ENCODE measurements around the gene LAPTM4A. TPM values are rescaled to one million over a fixed set of nuclear protein-coding genes. Genes with fewer than 3 reads are reported as not detected.
A peak's percentile ranks its signal among the peaks of the same experiment; 100 is the strongest.

Gene LAPTM4A
- total and polyA plus RNA-seq, 2 of the 4 experiments (the other 2 are of a cell fraction): 97.7 to 401 TPM

DNA sequence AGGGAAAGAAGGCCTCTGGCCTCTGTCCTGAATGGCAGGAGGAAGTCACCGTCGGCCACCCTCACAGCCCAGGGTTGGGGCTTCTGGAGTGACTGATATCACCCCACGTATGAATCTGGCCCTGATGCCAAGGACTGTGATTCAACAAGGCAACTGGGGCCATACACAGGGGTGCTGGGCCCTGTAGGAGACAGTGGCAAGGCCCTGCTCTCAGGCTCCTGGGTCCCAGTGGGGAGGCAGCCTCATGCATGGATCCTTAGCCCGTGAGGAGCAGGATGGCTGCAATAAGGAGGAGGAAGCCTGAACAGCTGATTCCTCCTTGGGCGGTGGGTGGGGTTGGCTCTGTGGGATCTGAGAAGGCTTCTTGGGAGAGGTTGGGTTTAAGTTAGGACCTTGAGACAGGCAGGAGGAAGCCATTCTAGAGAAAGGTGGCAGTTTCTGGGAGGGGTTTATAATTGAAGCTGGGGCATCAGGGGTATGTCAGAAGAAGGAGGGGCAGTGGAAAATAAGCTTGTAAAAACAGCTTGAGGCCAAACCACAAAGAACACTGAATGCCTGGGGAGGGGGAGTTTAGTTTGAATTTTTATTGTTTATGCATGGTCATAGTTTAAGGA is 42.8 kb upstream of the LAPTM4A start:
- Histone ChIP-seq H3K56ac (ENCODE audit: extremely low read depth, insufficient read depth, low read length) (peak overlapping the region; percentile 28; the same call in 1 of the 2 replicates), H4K91ac (ENCODE audit: insufficient read depth, low read depth, low read length) (peak overlapping the region; percentile 94), H3K23ac (ENCODE audit: low read depth, low read length) (peak overlapping the region; percentile 57), H2BK20ac (ENCODE audit: low read depth, low read length) (peak overlapping the region; percentile 96), H3K9ac (ENCODE audit: low read depth, low read length) (peak overlapping the region; percentile 40), H4K5ac (ENCODE audit: low read depth, low read length) (peak overlapping the region; percentile 86), H2AK5ac (ENCODE audit: low read depth, low read length) (peak overlapping the region; percentile 86), H3K36me3 (ENCODE audit: control insufficient read depth, insufficient read depth, low read length) (no peaks in the 10 kb centered on the region), H4K8ac (ENCODE audit: low read depth in 2 of 2, low read length in 2 of 2) (peak overlapping the region; percentile 60 to 81), H3K27ac (ENCODE audit: insufficient read depth, low read length) (peak overlapping the region; percentile 95), H3K4me2 (ENCODE audit: low read depth, low read length) (peak overlapping the region; percentile 43), H3K79me1 (ENCODE audit: low read depth in 1 of 2, low read length in 2 of 2) (peaks cover 4 to 8% of the 10 kb centered on the region in 2 experiments; a peak in 2 of 4 replicates), H3K9me3 (ENCODE audit: control insufficient read depth, insufficient read depth, low read length) (no peaks in the 10 kb centered on the region), H3K9me1 (ENCODE audit: insufficient read depth, low read length) (peaks cover 26% of the 10 kb centered on the region), H2BK5ac (ENCODE audit: low read depth, low read length, poor library complexity, severe bottlenecking) (peak overlapping the region; percentile 92), H3K4me1 (ENCODE audit: control insufficient read depth, insufficient read depth, low read length) (peaks cover 40% of the 10 kb centered on the region), H3K4me3 (ENCODE audit: insufficient read depth, low read depth, low read length) (no peak overlapping the region), H2AFZ (replicated peaks; ENCODE audit: low read length, poor library complexity) (peak overlapping the region; percentile 78), H3K27me3 (ENCODE audit: control insufficient read depth, insufficient read depth, low read length) (no peaks in the 10 kb centered on the region), H2BK15ac (ENCODE audit: low read depth, low read length) (peak overlapping the region; percentile 77; the same call in 2 of the 3 replicates), H2AK9ac (replicated peaks; ENCODE audit: low read depth, low read length, poor library complexity) (peak overlapping the region; percentile 86), H2BK120ac (ENCODE audit: low read depth, low read length) (peak overlapping the region; percentile 97), H3K4ac (ENCODE audit: low read depth, low read length) (peak overlapping the region; percentile 97), H3K14ac (replicated peaks; ENCODE audit: low read depth, low read length) (peak overlapping the region; percentile 89), H4K20me1 (ENCODE audit: insufficient read depth, low read length) (no peaks in the 10 kb centered on the region), H3K18ac (ENCODE audit: low read depth, low read length) (peak overlapping the region; percentile 94)
- ATAC-seq (ENCODE audit: low read depth) (peak; percentile 4), DNase-seq (no peak)
- dilution Hi-C loops (cut with HindIII; ENCODE audit: low sequenced_read_pairs, unreplicated experiment): no loop called here
- in situ Hi-C loops (cut with MboI; ENCODE audit: low sequenced_read_pairs): loop anchor here (5.0 kb wide), 1 partner anchor 132 kb away; no protein-coding TSS in a partner anchor
- ChIA-PET POLR2A (ENCODE audit: unreplicated experiment) (interaction anchor here (1.8 kb wide), 1 partner anchor 43 kb away, joined by 7 read pairs; the partner anchor contains the start of gene LAPTM4A), CTCF (interaction anchor here (0.6 to 3.4 kb wide), 8 partner anchors 13 to 151 kb away, joined by 3 to 26 read pairs (median 4); no protein-coding TSS in a partner anchor)
- 88% methylated on average over 3 of the region's 5 CpGs; no CpG with 5 or more reads in 1 of the 2 experiments for WGBS, 2 experiments (ENCODE audit: extremely low coverage in 2 of 2, insufficient read length in 1 of 2)
- BruUV-seq (replicated peaks): no TSS peak
- intact Hi-C loops (cut with micrococcal nuclease): loop anchor here (2.0 to 10.0 kb wide), 3 partner anchors 45 to 229 kb away; no protein-coding TSS in a partner anchor
- TF ChIP-seq MAFK (IDR thresholded peaks at IDR 0.05; ENCODE audit: low read depth, low read length) (no peak), CEBPB (IDR thresholded peaks at IDR 0.05; ENCODE audit: low read depth, low read length) (no peak), RFX5 (IDR thresholded peaks at IDR 0.05; ENCODE audit: low read depth, low read length) (no peak), BHLHE40 (IDR thresholded peaks at IDR 0.05; ENCODE audit: low read depth, low read length) (no peak), RCOR1 (IDR thresholded peaks at IDR 0.05; ENCODE audit: insufficient replicate concordance, low read length) (no peak), MAZ (IDR thresholded peaks at IDR 0.05; ENCODE audit: borderline replicate concordance, low read depth, low read length) (no peak), POLR2A (IDR thresholded peaks at IDR 0.05; ENCODE audit: low read depth, low read length) (no peak), RAD21 (IDR thresholded peaks at IDR 0.05; ENCODE audit: low read length) (no peak), FOS (IDR thresholded peaks at IDR 0.05; ENCODE audit: low read depth, low read length) (no peak), MXI1 (IDR thresholded peaks at IDR 0.05; ENCODE audit: borderline replicate concordance, low read depth, low read length) (no peak), NFE2L2 (IDR thresholded peaks at IDR 0.05; ENCODE audit: low read depth, low read length) (no peak)
- TF ChIP-seq, protein P1, sequence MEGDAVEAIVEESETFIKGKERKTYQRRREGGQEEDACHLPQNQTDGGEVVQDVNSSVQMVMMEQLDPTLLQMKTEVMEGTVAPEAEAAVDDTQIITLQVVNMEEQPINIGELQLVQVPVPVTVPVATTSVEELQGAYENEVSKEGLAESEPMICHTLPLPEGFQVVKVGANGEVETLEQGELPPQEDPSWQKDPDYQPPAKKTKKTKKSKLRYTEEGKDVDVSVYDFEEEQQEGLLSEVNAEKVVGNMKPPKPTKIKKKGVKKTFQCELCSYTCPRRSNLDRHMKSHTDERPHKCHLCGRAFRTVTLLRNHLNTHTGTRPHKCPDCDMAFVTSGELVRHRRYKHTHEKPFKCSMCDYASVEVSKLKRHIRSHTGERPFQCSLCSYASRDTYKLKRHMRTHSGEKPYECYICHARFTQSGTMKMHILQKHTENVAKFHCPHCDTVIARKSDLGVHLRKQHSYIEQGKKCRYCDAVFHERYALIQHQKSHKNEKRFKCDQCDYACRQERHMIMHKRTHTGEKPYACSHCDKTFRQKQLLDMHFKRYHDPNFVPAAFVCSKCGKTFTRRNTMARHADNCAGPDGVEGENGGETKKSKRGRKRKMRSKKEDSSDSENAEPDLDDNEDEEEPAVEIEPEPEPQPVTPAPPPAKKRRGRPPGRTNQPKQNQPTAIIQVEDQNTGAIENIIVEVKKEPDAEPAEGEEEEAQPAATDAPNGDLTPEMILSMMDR (conservative IDR thresholded peaks at IDR 0.05; ENCODE audit: low read depth, low read length): no peak
- TF ChIP-seq, protein P2, sequence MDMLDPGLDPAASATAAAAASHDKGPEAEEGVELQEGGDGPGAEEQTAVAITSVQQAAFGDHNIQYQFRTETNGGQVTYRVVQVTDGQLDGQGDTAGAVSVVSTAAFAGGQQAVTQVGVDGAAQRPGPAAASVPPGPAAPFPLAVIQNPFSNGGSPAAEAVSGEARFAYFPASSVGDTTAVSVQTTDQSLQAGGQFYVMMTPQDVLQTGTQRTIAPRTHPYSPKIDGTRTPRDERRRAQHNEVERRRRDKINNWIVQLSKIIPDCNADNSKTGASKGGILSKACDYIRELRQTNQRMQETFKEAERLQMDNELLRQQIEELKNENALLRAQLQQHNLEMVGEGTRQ (IDR thresholded peaks at IDR 0.05; ENCODE audit: low read depth, low read length): no peak
- TF ChIP-seq, protein P3, sequence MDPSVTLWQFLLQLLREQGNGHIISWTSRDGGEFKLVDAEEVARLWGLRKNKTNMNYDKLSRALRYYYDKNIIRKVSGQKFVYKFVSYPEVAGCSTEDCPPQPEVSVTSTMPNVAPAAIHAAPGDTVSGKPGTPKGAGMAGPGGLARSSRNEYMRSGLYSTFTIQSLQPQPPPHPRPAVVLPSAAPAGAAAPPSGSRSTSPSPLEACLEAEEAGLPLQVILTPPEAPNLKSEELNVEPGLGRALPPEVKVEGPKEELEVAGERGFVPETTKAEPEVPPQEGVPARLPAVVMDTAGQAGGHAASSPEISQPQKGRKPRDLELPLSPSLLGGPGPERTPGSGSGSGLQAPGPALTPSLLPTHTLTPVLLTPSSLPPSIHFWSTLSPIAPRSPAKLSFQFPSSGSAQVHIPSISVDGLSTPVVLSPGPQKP (IDR thresholded peaks at IDR 0.05; ENCODE audit: borderline replicate concordance, low read depth, low read length): no peak
